Hematopoietic multipotent progenitor cell (in vitro differentiated cells): ENCODE measurements around the gene CHST11. TPM values are rescaled to one million over a fixed set of nuclear protein-coding genes. Genes with fewer than 3 reads are reported as not detected.

ENCODE experiments used
- DNase-seq, 3 donors: peaks; one replicate each; pipeline ENCODE4 v3.0.0-alpha.2; 2011 to 2015; ENCODE audit warnings: low read depth in 2 of 3, low spot score in 2 of 3
- total RNA-seq: library from RNA; depleted of rRNA; stranded (reverse); fragments of >200 nt; gene quantifications from one replicate; pipeline ENCODE4 v1.2.3, GENCODE V29; 2012

CHST11 gene
- total RNA-seq, 1 donor, result 264 TPM

GRCh38 chr12:104724992-104725585, 268.3 kb downstream of the CHST11 start:
- DNase-seq, result no peak

- no peak for DNase-seq
Observed at GRCh38 chr12:104725610-104726009, 268.9 kb downstream of the CHST11 start.

DNA sequence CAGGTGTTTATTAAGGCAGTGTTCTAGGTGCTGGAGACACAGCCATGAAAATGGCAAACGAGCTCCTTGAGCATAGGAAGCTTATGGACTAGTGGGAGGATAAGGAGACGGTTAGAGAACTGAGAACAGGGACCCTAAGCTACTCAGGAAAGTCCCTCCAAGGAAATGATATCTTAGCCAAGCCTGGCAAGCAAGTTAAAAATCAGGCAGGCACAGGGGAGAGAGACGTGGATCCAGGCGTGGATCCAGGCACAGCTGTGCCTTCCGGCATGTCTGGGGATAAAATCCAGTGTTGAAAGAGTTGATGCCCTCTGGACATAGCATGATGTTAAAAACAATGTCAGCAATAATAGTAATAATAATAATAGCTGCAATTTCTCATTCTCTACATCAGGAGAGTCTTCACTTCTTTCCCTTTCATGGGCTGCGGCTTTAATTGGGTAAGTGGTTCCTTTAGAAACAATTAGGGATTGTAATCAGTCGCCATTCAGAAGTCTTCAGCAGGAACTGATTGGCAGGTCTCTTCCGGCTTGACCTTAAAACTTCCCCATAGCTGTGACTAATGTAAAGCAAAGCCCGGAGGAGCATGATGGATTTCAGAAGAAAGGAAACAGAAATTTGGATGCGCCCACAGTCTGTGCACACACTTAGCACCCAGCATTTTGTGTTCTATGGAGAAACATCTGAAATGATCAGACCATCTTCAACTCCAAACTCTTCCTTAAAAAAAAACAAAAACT, 271.1 kb downstream of the CHST11 start:
- DNase-seq, result no peak

- DNase-seq, result no peak
Observed at GRCh38 chr12:104729091-104729490, 272.3 kb downstream of the CHST11 start.

DNA sequence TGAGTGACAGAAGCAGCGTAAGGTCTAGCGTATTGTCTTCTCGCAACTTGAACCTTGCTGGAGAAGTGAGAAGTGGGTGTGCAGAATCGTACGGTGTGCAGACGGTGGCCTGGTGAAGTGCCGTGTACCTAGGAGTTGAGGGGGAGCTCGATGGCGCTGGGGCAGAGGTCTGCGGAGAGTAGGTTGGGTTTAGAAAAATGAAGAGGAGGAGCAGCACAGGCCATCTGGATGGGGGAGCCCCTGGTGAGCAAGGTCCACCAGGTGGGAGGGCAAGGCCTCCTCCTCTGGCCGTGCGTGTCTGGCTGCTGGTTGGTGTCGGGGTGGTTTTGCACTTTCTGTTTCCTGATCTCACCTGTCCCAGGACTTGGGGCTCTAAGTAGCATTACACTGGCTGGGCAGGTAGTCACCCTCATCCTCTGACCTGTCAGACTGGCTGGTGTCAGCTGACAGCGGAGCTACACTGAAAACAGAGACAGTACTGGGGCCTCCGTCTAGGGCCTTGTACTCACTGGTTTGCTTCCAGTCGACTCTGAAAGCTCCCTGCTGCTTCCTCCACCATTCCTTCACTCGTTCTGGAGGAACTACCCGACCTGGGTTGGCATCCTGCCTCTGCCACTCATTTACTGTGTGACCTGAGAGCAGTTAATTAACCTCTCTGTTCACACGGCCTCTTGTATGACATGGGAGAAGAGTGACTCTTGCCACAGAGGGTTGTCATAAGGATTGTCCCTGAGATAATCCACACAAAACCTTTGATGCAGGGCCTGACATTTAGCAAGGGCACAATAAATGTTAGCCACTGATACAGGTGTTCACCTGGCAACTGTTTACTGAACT, 273.1 kb downstream of the CHST11 start:
- no peak for DNase-seq

DNA sequence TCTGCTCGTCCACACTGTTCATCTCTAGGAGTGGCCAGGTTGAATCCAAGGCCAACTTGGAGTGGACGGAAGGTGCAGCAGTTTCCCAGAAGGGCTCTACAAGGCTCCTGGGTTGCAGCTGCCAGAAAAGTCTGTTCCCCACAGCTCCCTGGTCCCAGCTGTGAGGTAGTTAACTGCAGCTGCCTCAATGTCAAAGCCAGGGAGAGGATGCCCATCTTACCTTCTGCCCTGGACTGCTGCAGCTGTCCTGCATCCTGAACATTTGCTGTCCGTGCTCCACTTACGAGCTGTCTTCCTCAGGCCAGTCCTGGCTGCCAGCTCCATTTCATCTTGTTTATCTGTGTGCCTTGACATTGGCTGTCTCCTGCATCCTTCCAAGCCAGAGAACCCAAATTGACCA, 274.0 kb downstream of the CHST11 start:
- no peak for DNase-seq

DNA sequence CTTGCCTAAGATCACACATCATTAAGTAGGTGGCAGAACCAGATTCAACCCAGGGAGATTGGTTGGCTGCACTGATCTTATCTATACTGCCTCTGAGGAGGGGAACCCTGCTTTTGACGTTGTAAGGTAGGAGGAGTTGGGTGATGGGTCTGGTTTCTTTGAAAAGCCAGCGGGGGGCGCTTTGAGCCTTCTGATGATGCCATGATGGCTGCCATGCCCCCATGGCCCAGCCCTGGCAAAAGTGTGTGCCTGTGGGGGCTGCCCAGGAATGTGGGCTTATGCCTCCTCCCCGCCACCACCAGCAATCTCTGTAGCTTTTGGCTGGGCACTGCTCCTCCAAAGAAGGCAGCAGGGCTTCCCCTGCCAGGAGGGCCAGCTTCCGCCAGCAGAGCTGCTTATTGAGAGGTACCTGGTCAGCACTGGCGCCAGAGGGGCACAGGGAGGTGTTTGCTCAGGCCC, 277.0 kb downstream of the CHST11 start:
- peak in 2 of 3 donors; percentile 53 to 64 for DNase-seq

- DNase-seq, result no peak
Observed at GRCh38 chr12:104734541-104735095, 277.9 kb downstream of the CHST11 start.

DNA sequence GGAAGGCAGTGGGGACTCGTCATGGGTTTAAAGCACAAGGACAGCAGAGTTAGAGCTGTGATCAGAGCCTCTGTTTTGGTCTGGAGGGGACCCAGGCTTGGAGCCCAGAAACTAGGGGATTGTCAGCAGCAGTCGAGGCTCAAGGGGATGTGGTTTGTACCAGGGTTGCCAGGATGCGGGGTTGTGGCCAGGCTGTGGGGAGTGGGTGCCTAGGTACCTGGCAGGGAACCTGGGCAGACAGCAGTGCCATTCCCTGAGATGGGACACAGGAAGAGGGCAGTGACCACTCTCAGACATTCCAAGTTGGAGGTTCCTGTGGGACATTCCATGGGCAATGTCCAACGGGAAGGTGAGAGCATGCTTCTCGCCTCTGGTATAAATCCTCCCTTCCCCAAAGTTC, 279.1 kb downstream of the CHST11 start:
- no peak for DNase-seq

DNA sequence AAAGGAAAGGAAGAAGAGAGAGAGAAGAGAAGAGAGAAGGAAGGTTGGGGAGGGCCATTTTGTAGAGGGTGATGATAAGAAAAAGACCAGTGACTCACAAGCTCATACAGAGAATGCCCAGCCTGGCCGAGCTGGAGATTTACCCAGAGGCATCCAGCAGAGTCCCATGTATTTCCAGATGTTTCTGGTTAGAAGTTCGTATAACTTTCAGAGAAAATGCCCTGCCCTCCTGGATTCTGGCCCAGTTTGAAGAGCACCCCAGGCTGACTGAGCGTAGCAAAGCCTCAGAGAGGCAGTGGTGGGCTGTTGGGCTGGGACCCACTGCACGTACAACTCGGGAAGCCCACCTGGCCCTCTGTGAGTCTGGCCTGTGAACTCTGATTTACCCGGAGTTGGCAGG, 279.6 kb downstream of the CHST11 start:
- no peak for DNase-seq

GRCh38 chr12:104737113-104737512, 280.4 kb downstream of the CHST11 start:
- DNase-seq, result no peak

DNA sequence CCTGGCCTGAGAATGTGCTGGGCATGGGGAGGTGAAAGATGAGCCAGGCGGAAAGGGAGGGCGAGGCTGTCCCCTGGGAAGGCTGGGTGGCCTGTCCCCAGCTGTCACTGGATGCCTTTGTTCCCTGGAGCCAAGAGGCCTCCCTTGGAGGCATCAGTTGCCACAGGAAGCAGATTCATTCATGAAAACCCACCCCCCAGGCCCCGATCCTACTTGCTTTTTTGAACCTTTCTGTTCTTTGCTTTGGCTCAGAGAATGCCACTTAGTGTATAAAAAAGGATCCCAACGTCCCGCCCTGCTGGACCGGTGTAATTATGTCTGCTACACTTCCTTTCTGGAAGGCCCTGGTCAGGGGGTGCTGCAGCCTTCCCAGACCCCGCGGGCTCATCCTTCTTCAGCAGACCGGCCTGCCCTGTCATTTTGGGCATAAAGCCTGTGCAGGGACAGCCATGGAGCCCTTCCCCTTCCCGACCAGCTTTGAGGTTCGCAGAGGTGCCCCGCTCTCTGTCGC, 281.1 kb downstream of the CHST11 start:
- DNase-seq, result no peak

- no peak for DNase-seq
Observed at GRCh38 chr12:104738331-104738730, 281.6 kb downstream of the CHST11 start.

GRCh38 chr12:104738776-104739642, 282.3 kb downstream of the CHST11 start:
- DNase-seq, result no peak

GRCh38 chr12:104740668-104741067, 283.9 kb downstream of the CHST11 start:
- peak in 2 of 3 donors; percentile 53 to 77 for DNase-seq

GRCh38 chr12:104741077-104741476, 284.3 kb downstream of the CHST11 start:
- no peak for DNase-seq

DNA sequence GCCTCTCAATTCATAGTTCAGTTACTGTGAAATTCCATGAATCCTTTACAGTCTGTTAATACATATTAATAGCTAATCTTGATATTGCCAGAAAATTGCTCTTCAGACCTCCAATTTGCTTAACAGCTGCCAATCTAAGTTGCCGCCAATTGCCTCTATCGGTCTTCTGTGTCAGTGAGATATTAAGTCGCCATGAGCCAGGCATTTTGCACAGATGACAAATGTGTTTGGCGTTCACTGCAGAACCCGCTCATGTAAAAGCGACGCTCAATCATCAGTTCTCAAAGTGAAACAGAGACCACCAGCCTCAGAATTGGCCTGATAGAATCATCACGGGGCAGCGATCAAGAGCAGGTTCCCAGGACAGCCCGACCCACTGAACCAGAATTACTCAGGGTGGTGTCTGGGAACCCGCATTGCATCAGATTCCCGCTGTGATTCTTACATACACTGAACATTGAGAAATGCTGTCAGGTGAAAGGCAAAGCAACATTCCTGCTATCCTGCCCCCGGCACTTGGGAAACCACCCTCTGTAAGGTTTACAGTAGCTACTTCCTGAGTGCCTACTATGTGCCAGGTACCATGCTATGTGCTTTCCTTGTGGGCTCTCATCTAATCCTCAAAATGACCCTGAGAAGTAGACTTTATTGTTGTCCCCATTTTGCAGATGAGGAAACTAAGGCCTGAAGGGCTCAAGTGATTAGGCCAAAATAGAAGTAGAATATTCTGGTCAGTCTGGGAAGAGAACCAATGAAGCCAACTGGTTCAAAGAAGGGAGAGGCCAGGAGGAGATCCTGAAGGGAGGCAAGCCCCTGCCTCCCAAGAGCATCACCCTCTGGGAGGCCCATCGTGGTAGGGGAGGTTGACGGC, 285.0 kb downstream of the CHST11 start:
- no peak for DNase-seq

DNA sequence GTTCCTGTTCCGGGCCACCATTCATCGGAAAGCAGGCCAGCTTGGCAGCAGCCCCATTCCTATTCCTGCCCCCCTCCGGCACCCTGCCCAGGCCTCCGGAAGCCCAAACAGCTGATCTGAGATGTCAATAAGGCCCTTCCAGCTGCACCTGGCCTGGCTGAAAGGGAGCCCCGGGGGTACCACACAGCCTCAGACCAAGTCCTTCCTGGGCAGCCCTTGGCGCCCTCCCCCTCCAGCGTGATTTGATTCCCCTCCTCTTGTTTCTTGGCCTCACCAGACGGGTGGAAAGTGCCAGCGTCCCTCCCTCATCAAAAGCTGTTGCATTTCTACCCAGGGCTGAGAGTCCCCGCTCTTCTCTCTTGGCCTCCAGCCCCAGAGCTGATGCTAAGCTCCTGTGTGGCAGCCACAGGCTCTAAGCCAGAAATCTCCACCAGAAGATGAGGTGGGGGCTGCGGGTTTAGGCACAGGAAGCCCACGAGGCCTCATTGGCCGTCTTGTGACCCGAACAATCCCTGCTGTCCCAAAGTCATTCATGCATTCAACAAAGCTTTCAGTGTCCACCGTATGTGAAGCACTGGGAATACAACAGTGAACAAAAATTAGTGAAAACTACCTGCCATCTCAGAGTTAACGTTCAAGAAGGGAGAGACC, 285.9 kb downstream of the CHST11 start:
- DNase-seq, result peak in 1 of 3 donors; percentile 30

GRCh38 chr12:104743202-104743580, 286.4 kb downstream of the CHST11 start:
- no peak for DNase-seq
